Fibroblast of the aortic adventitia (primary cell): ENCODE results near the gene CALHM4. TPM values are rescaled to one million over a fixed set of nuclear protein-coding genes. Genes with fewer than 3 reads are reported as not detected.
A peak's percentile ranks its signal among the peaks of the same experiment; 100 is the strongest.

Experiments
- DNase-seq: peaks from one replicate; pipeline ENCODE4 v3.0.0-alpha.2; 2010; ENCODE audit warnings: low read depth
- H3K4me3 ChIP-seq: 2 replicates; pipeline ENCODE4 v1.5.1; 2011; ENCODE audit warnings: low read depth, mild to moderate bottlenecking, control low read depth, low read length, moderate library complexity
- CTCF ChIP-seq: IDR thresholded peaks from 2 replicates; pipeline ENCODE4 v1.5.1; 2011; ENCODE audit warnings: mild to moderate bottlenecking, low read length, control low read depth, inconsistent platforms; ENCODE audit not compliant: insufficient read depth
- total RNA-seq: library from RNA; depleted of rRNA; stranded (reverse); fragments of >200 nt; gene quantifications from 2 replicates; pipeline ENCODE4 v1.2.3, GENCODE V29; 2012; ENCODE audit warnings: low replicate concordance

Gene CALHM4
- total RNA-seq, 1 donor = not detected

- TF ChIP-seq CTCF = no peak
- no peak for DNase-seq
- H3K4me3 ChIP-seq = peak overlapping the region; percentile 73
Observed at GRCh38 chr6:116513224-116513875, 40.2 kb upstream of the CALHM4 start.

GRCh38 chr6:116514111-116514510 is 39.4 kb upstream of the CALHM4 start:
- DNase-seq = no peak
- H3K4me3 ChIP-seq = peak overlapping the region; percentile 73
- no peak for TF ChIP-seq CTCF

- H3K4me3 ChIP-seq = no peak overlapping the region
- no peak for DNase-seq
Observed at GRCh38 chr6:116515141-116515540, 38.4 kb upstream of the CALHM4 start.

GRCh38 chr6:116518621-116519368 is 34.8 kb upstream of the CALHM4 start:
- DNase-seq = no peak
- TF ChIP-seq CTCF = no peak
- H3K4me3 ChIP-seq = no peak overlapping the region

More at GRCh38 chr6:116515141-116515540, 38.4 kb upstream of the CALHM4 start:
- TF ChIP-seq CTCF = no peak

GRCh38 chr6:116522896-116523295 is 30.7 kb upstream of the CALHM4 start:
- H3K4me3 ChIP-seq = no peak overlapping the region
- DNase-seq = no peak
- no peak for TF ChIP-seq CTCF

GRCh38 chr6:116524236-116524635 is 29.3 kb upstream of the CALHM4 start:
- DNase-seq = no peak
- TF ChIP-seq CTCF = no peak
- no peak overlapping the region for H3K4me3 ChIP-seq
